Peyer's patch (tissue), 4 donors: ENCODE results near the gene EYS.

Experiments used
- POLR2A ChIP-seq, 2 donors: fragments of 450-650 bp; IDR thresholded peaks; one replicate each; pipeline ENCODE4 v1.5.1; 2017; ENCODE audit warnings: antibody characterized with exemption in 2 of 2, mild to moderate bottlenecking in 2 of 2, moderate library complexity in 2 of 2
- TF ChIP-seq, protein P1 (sequence below), 6 experiments: fragments of 450-650 bp in 4 of 6; fragments of 200-600 bp in 2 of 6; sonication (generic) in 1 of 6; IDR thresholded peaks; one replicate each; pipeline ENCODE4 v1.5.1; 2017 to 2019; ENCODE audit warnings: antibody characterized with exemption in 6 of 6, mild to moderate bottlenecking in 3 of 6, moderate library complexity in 1 of 6

DNA sequence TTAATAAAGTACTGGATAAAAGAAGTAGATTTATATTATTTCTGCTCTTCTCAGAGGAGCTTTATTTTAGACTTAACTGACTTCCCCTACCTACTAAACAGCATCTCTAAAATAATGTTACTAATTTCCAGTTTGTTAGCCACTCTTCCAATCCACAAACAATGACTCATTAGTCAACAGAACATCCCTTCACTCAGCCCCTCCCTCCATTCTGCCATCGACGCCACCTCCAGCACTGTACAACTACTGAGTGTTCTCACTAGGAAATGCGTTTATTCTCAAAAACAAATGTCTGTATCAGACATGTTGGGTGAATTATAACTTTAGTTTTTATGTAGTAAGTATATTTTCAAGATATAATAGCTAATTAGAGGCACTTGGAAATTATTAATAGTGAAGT, 427.0 kb downstream of the EYS start:
- TF ChIP-seq, protein P1, sequence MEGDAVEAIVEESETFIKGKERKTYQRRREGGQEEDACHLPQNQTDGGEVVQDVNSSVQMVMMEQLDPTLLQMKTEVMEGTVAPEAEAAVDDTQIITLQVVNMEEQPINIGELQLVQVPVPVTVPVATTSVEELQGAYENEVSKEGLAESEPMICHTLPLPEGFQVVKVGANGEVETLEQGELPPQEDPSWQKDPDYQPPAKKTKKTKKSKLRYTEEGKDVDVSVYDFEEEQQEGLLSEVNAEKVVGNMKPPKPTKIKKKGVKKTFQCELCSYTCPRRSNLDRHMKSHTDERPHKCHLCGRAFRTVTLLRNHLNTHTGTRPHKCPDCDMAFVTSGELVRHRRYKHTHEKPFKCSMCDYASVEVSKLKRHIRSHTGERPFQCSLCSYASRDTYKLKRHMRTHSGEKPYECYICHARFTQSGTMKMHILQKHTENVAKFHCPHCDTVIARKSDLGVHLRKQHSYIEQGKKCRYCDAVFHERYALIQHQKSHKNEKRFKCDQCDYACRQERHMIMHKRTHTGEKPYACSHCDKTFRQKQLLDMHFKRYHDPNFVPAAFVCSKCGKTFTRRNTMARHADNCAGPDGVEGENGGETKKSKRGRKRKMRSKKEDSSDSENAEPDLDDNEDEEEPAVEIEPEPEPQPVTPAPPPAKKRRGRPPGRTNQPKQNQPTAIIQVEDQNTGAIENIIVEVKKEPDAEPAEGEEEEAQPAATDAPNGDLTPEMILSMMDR (IDR thresholded peaks at IDR 0.05), result no peak
- no peak for TF ChIP-seq POLR2A (IDR thresholded peaks at IDR 0.05)
